Liver (tissue), 9 donors: ENCODE measurements around the gene COL12A1. TPM values are rescaled to one million over a fixed set of nuclear protein-coding genes. Genes with fewer than 3 reads are reported as not detected.
A peak's percentile ranks its signal among the peaks of the same experiment; 100 is the strongest.

Experiments
- DNase-seq: peaks from one replicate; pipeline ENCODE4 v3.0.0-alpha.2; 2017; ENCODE audit warnings: low spot score
- H3K27ac ChIP-seq, 2 donors: one replicate each; pipeline ENCODE4 v1.7.0; 2013; ENCODE audit warnings: inconsistent platforms in 2 of 2, low read length in 2 of 2, control low read depth in 1 of 2, low read depth in 1 of 2, mild to moderate bottlenecking in 1 of 2
- H3K27me3 ChIP-seq, 4 donors: one replicate each; pipeline versions ENCODE4 v1.6.1 to v1.7.0; 2013; ENCODE audit warnings: low read length in 3 of 4, inconsistent platforms in 1 of 4, mild to moderate bottlenecking in 1 of 4, moderate library complexity in 1 of 4; ENCODE audit not compliant: control insufficient read depth in 4 of 4, insufficient read depth in 4 of 4
- H3K36me3 ChIP-seq, 4 donors: one replicate each; pipeline versions ENCODE4 v1.6.1 to v1.7.0; 2013; ENCODE audit warnings: low read length in 3 of 4, mild to moderate bottlenecking in 3 of 4, low read depth in 1 of 4, moderate library complexity in 1 of 4; ENCODE audit not compliant: control insufficient read depth in 4 of 4, insufficient read depth in 3 of 4
- H3K4me1 ChIP-seq, 4 donors: one replicate each; pipeline versions ENCODE4 v1.6.1 to v1.7.0; 2013; ENCODE audit warnings: low read length in 3 of 4, mild to moderate bottlenecking in 3 of 4, moderate library complexity in 1 of 4; ENCODE audit not compliant: control insufficient read depth in 4 of 4, insufficient read depth in 4 of 4
- H3K4me3 ChIP-seq, 3 donors: one replicate each; pipeline versions ENCODE4 v1.6.1 to v1.7.0; 2013; ENCODE audit warnings: low read length in 3 of 3, control low read depth in 1 of 3, low read depth in 1 of 3, mild to moderate bottlenecking in 1 of 3
- H3K9ac ChIP-seq, 2 donors: one replicate each; pipeline ENCODE4 v1.7.0; 2013; ENCODE audit warnings: low read length in 2 of 2, mild to moderate bottlenecking in 2 of 2, moderate library complexity in 2 of 2, control low read depth in 1 of 2, low read depth in 1 of 2
- H3K9me3 ChIP-seq, 4 donors: one replicate each; pipeline versions ENCODE4 v1.6.1 to v1.7.0; 2013; ENCODE audit warnings: low read length in 3 of 4; ENCODE audit not compliant: control insufficient read depth in 4 of 4
- ATF3 ChIP-seq: IDR thresholded peaks from 2 replicates; pipeline ENCODE4 v1.6.1; 2016; ENCODE audit warnings: antibody characterized with exemption
- CTCF ChIP-seq: fragments of 150-350 bp; IDR thresholded peaks from 2 replicates; pipeline ENCODE4 v1.5.1; 2017; ENCODE audit warnings: improper control_type of control experiment, low read depth, low read length; ENCODE audit not compliant: missing input control
- FOXA1 ChIP-seq: IDR thresholded peaks from 2 replicates; pipeline ENCODE4 v1.6.1; 2016; ENCODE audit warnings: antibody characterized with exemption
- FOXA2 ChIP-seq: IDR thresholded peaks from 2 replicates; pipeline ENCODE4 v1.6.1; 2016; ENCODE audit warnings: antibody characterized with exemption
- GABPA ChIP-seq, 2 donors: IDR thresholded peaks in 1 of 2; conservative IDR thresholded peaks in 1 of 2; 2 replicates each; pipeline ENCODE4 v1.6.1; 2016; ENCODE audit warnings: antibody characterized with exemption in 2 of 2, mild to moderate bottlenecking in 1 of 2, moderate library complexity in 1 of 2
- HNF4A ChIP-seq, 2 donors: conservative IDR thresholded peaks; 2 replicates each; pipeline ENCODE4 v1.6.1; 2016; ENCODE audit warnings: antibody characterized with exemption in 2 of 2, mild to moderate bottlenecking in 2 of 2
- HNF4G ChIP-seq: IDR thresholded peaks from 2 replicates; pipeline ENCODE4 v1.6.1; 2016; ENCODE audit warnings: antibody characterized with exemption
- JUND ChIP-seq, 2 donors: IDR thresholded peaks; 2 replicates each; pipeline ENCODE4 v1.6.1; 2016; ENCODE audit warnings: antibody characterized with exemption in 2 of 2
- MAX ChIP-seq: IDR thresholded peaks from 2 replicates; pipeline ENCODE4 v1.6.1; 2016; ENCODE audit warnings: antibody characterized with exemption
- NR2F2 ChIP-seq: IDR thresholded peaks from 2 replicates; pipeline ENCODE4 v1.6.1; 2016; ENCODE audit warnings: antibody characterized with exemption
- RAD21 ChIP-seq, 2 donors: IDR thresholded peaks; 2 replicates each; pipeline ENCODE4 v1.6.1; 2016; ENCODE audit warnings: antibody characterized with exemption in 2 of 2, mild to moderate bottlenecking in 2 of 2
- REST ChIP-seq: IDR thresholded peaks from 2 replicates; pipeline ENCODE4 v1.6.1; 2016; ENCODE audit warnings: antibody characterized with exemption, mild to moderate bottlenecking
- RXRA ChIP-seq, 2 donors: IDR thresholded peaks; 2 replicates each; pipeline ENCODE4 v1.6.1; 2017 to 2018; ENCODE audit warnings: antibody characterized with exemption in 2 of 2, mild to moderate bottlenecking in 1 of 2
- SP1 ChIP-seq: IDR thresholded peaks from 2 replicates; pipeline ENCODE4 v1.6.1; 2018; ENCODE audit warnings: antibody characterized with exemption, mild to moderate bottlenecking
- TAF1 ChIP-seq: conservative IDR thresholded peaks from 2 replicates; pipeline ENCODE4 v1.6.1; 2016; ENCODE audit warnings: antibody characterized with exemption, mild to moderate bottlenecking
- YY1 ChIP-seq: IDR thresholded peaks from 2 replicates; pipeline ENCODE4 v1.6.1; 2016; ENCODE audit warnings: antibody characterized with exemption, mild to moderate bottlenecking
- ZBTB33 ChIP-seq: IDR thresholded peaks from 2 replicates; pipeline ENCODE4 v1.6.1; 2016; ENCODE audit warnings: antibody characterized with exemption
- WGBS: extraction: QIAGEN DNeasy Blood & Tissue Kit; methylation state at CpG from one replicate; pipeline ENCODE4 v1.1.7; 2013; 5-methylcytosine and 5-hydroxymethylcytosine counted together
- polyA plus RNA-seq, 2 donors: library from polyadenylated mRNA; stranded (reverse) in 1 of 2; unstranded in 1 of 2; fragments of 200-250 nt in 1 of 2; fragments of >200 nt in 1 of 2; fragmentation: Nextera tagmentation in 1 of 2; extraction: Ambion mirVana in 1 of 2; gene quantifications; one replicate each; pipeline versions ENCODE4 v1.2.1 to v1.2.3, GENCODE V29; 2013 to 2015
- total RNA-seq, 2 donors: library from RNA; depleted of rRNA; stranded (reverse); fragments of >200 nt; gene quantifications; one replicate each; pipeline ENCODE4 v1.2.3, GENCODE V29; 2014
- donor health status: healthy.
- donor health status: healthy.
- donor health status: healthy.
- donor health status: healthy.
- donor health status: healthy.

The COL12A1 gene
- total and polyA plus RNA-seq, 4 donors, result 0.15 to 5.1 (median 1.8) TPM

- no peaks in the 10 kb centered on the region for H3K9me3 ChIP-seq
- H3K27me3 ChIP-seq, result peaks cover 0 to 29% (median 11%) of the 10 kb centered on the region in 4 donors
- H3K27ac ChIP-seq, result peak overlapping the region; percentile 3 to 15
- DNase-seq, result peak; percentile 43
- H3K9ac ChIP-seq, result no peak overlapping the region
- H3K4me1 ChIP-seq, result peaks cover 18 to 49% (median 30%) of the 10 kb centered on the region in 4 donors
- no peaks in the 10 kb centered on the region for H3K36me3 ChIP-seq
- WGBS, result 4% methylated on average over 35 of the region's 35 CpGs
- no peak for TF ChIP-seq FOXA1
- TF ChIP-seq RAD21 (IDR thresholded peaks at IDR 0.05), result peak; percentile 90
- no peak for TF ChIP-seq MAX
- peak; percentile 58 to 76 for TF ChIP-seq JUND (IDR thresholded peaks at IDR 0.05)
- peak; percentile 66 for TF ChIP-seq CTCF
- H3K4me3 ChIP-seq, result peak overlapping the region in 1 of 3 donors; percentile 49
Observed at GRCh38 chr6:75204217-75204958, 1.5 kb downstream of the COL12A1 start.

GRCh38 chr6:75203721-75204120 is 2.1 kb downstream of the COL12A1 start:
- Histone ChIP-seq H3K4me3 (no peak overlapping the region), H3K36me3 (no peaks in the 10 kb centered on the region), H3K27me3 (peaks cover 0 to 29% (median 11%) of the 10 kb centered on the region in 4 donors), H3K9ac (no peak overlapping the region), H3K4me1 (peaks cover 18 to 46% (median 28%) of the 10 kb centered on the region in 4 donors), H3K9me3 (no peaks in the 10 kb centered on the region), H3K27ac (no peak overlapping the region)
- no peak for DNase-seq
- TF ChIP-seq GABPA (IDR thresholded peaks at IDR 0.05 in 1 of 2, conservative IDR thresholded peaks at IDR 0.05 in 1 of 2) (no peak), YY1 (no peak), RAD21 (IDR thresholded peaks at IDR 0.05) (no peak), NR2F2 (no peak), FOXA2 (no peak), FOXA1 (no peak), ZBTB33 (no peak), RXRA (IDR thresholded peaks at IDR 0.05) (no peak), REST (no peak), JUND (IDR thresholded peaks at IDR 0.05) (no peak), SP1 (no peak), CTCF (no peak), HNF4A (conservative IDR thresholded peaks at IDR 0.05) (no peak), HNF4G (no peak), ATF3 (no peak), TAF1 (no peak)
- WGBS, result 18% methylated on average over 5 of the region's 5 CpGs
